ENCODE measurements around the gene RBM10. TPM values are rescaled to one million over a fixed set of nuclear protein-coding genes. Genes with fewer than 3 reads are reported as not detected.
A peak's percentile ranks its signal among the peaks of the same experiment; 100 is the strongest.

The RBM10 gene
- total and polyA plus RNA-seq, 9 of the 15 experiments (the other 6 are each of a cell fraction or from before 2014, with no cell fraction given) = 1.1 to 61.7 (median 31.5) TPM

DNA sequence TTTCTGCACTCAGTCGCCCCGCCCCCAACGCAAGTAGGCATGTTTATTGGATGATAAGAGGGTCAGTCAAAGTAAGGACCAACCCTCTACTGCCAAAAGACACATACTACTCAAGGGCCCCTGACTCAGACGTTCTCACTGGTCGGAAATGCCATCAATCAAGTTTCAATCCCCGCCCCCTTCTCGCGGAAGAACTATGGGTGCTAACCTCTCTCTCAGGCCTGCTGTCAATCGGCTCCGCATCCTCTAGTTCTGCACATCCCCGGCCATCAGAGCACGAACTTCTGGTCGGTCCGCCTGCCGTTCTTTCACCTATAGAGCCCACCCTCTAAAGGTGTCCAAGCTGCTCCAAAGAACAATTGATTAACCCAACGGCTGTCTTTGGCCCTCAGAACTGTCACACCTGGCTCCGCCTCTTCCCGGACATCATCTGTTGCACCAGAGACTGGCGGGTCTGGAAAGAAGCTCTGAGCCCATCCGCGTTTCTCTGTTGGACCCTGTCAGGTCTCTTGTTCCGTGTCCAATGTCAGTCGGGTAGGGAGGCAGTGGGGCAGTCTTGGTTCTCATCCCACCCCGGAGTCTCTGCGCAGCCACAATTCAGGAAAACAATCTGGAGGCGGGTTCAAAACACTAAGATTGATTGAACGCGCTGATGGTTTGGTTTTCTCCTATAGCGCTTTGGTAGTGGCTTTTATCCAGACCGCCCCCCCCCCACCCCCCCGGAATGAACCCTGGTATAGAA lies 15.7 kb upstream of the RBM10 start (continued):
- TF ChIP-seq ZNF197 (CRISPR knock-in tag; IDR thresholded peaks at IDR 0.05; ENCODE audit: low read depth) (no peak), HOXB6 (CRISPR knock-in tag; IDR thresholded peaks at IDR 0.05; ENCODE audit: borderline replicate concordance) (no peak), RFX7 (CRISPR knock-in tag; IDR thresholded peaks at IDR 0.05) (no peak), OTX1 (CRISPR knock-in tag; IDR thresholded peaks at IDR 0.05) (no peak), CHCHD3 (CRISPR knock-in tag; IDR thresholded peaks at IDR 0.05) (no peak), COPS2 (conservative IDR thresholded peaks at IDR 0.05) (no peak), GABPB2 (CRISPR knock-in tag; conservative IDR thresholded peaks at IDR 0.05) (no peak), POLR2B (IDR thresholded peaks at IDR 0.05; ENCODE audit: low read depth, partially characterized antibody) (peak; percentile 21), PHB (CRISPR knock-in tag; IDR thresholded peaks at IDR 0.05) (no peak), SAP30 (IDR thresholded peaks at IDR 0.05; ENCODE audit: borderline replicate concordance, insufficient read depth, low read depth, low read length, poor library complexity, severe bottlenecking) (peak; percentile 38), RBFOX2 (IDR thresholded peaks at IDR 0.05; ENCODE audit: low read depth, low read length) (peak; percentile 61), ZNF232 (CRISPR knock-in tag; IDR thresholded peaks at IDR 0.05) (no peak), HMG20B (CRISPR knock-in tag; IDR thresholded peaks at IDR 0.05) (no peak), ZNF695 (CRISPR knock-in tag; IDR thresholded peaks at IDR 0.05) (no peak), ZEB2 (IDR thresholded peaks at IDR 0.05) (no peak), NR2C2 (CRISPR knock-in tag; IDR thresholded peaks at IDR 0.05) (no peak), NR2C2 (tag; IDR thresholded peaks at IDR 0.05) (peak; percentile 85), MBD2 (IDR thresholded peaks at IDR 0.05; ENCODE audit: borderline replicate concordance, low read depth) (peak; percentile 97), NFXL1 (CRISPR knock-in tag; IDR thresholded peaks at IDR 0.05) (no peak)
- TF ChIP-seq, protein P1, sequence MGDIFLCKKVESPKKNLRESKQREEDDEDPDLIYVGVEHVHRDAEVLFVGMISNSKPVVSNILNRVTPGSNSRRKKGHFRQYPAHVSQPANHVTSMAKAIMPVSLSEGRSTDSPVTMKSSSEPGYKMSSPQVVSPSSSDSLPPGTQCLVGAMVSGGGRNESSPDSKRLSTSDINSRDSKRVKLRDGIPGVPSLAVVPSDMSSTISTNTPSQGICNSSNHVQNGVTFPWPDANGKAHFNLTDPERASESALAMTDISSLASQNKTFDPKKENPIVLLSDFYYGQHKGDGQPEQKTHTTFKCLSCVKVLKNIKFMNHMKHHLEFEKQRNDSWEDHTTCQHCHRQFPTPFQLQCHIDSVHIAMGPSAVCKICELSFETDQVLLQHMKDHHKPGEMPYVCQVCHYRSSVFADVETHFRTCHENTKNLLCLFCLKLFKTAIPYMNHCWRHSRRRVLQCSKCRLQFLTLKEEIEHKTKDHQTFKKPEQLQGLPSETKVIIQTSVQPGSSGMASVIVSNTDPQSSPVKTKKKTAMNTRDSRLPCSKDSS (IDR thresholded peaks at IDR 0.05; ENCODE audit: low read depth, partially characterized antibody) = no peak
- TF ChIP-seq, protein P2, sequence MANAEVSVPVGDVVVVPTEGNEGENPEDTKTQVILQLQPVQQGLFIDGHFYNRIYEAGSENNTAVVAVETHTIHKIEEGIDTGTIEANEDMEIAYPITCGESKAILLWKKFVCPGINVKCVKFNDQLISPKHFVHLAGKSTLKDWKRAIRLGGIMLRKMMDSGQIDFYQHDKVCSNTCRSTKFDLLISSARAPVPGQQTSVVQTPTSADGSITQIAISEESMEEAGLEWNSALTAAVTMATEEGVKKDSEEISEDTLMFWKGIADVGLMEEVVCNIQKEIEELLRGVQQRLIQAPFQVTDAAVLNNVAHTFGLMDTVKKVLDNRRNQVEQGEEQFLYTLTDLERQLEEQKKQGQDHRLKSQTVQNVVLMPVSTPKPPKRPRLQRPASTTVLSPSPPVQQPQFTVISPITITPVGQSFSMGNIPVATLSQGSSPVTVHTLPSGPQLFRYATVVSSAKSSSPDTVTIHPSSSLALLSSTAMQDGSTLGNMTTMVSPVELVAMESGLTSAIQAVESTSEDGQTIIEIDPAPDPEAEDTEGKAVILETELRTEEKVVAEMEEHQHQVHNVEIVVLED (CRISPR knock-in tag; IDR thresholded peaks at IDR 0.05) = no peak
- TF ChIP-seq, protein P3, sequence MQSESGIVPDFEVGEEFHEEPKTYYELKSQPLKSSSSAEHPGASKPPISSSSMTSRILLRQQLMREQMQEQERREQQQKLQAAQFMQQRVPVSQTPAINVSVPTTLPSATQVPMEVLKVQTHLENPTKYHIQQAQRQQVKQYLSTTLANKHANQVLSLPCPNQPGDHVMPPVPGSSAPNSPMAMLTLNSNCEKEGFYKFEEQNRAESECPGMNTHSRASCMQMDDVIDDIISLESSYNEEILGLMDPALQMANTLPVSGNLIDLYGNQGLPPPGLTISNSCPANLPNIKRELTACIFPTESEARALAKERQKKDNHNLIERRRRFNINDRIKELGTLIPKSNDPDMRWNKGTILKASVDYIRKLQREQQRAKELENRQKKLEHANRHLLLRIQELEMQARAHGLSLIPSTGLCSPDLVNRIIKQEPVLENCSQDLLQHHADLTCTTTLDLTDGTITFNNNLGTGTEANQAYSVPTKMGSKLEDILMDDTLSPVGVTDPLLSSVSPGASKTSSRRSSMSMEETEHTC (IDR thresholded peaks at IDR 0.05) = no peak
- TF ChIP-seq, protein P4, sequence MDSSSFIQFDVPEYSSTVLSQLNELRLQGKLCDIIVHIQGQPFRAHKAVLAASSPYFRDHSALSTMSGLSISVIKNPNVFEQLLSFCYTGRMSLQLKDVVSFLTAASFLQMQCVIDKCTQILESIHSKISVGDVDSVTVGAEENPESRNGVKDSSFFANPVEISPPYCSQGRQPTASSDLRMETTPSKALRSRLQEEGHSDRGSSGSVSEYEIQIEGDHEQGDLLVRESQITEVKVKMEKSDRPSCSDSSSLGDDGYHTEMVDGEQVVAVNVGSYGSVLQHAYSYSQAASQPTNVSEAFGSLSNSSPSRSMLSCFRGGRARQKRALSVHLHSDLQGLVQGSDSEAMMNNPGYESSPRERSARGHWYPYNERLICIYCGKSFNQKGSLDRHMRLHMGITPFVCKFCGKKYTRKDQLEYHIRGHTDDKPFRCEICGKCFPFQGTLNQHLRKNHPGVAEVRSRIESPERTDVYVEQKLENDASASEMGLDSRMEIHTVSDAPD (CRISPR knock-in tag; IDR thresholded peaks at IDR 0.05) = no peak
